Vagina (tissue), 2 donors: Measurements from ENCODE around the gene ATP8A2. TPM values are rescaled to one million over a fixed set of nuclear protein-coding genes. Genes with fewer than 3 reads are reported as not detected.
"Not testable (repeated sequence)": the region's sequence is repeated elsewhere in the genome, so short reads cannot be mapped to it uniquely, and the experiment has no call there.

Experiments
- DNase-seq, 2 donors: peaks; one replicate each; pipeline ENCODE4 v3.0.0-alpha.2; 2017; ENCODE audit errors: extremely low spot score in 2 of 2
- H3K27ac ChIP-seq: fragments of 200-600 bp; sonication (generic); one replicate; pipeline ENCODE4 v1.5.1; 2019
- H3K27me3 ChIP-seq: fragments of 200-600 bp; sonication (generic); one replicate; pipeline ENCODE4 v1.5.1; 2019
- H3K36me3 ChIP-seq, 2 donors: fragments of 200-600 bp; sonication (generic); one replicate each; pipeline ENCODE4 v1.5.1; 2017 to 2019
- H3K4me1 ChIP-seq: fragments of 200-600 bp; sonication (generic); one replicate; pipeline ENCODE4 v1.5.1; 2019
- H3K4me3 ChIP-seq, 2 donors: fragments of 200-600 bp; sonication (generic); 1 replicate in 1 of 2; 2 replicates in 1 of 2; pipeline ENCODE4 v1.5.1; 2016 to 2019
- H3K9me3 ChIP-seq: fragments of 200-600 bp; sonication (generic); one replicate; pipeline ENCODE4 v1.5.1; 2019
- CTCF ChIP-seq, 3 experiments: fragments of 450-650 bp in 2 of 3; fragments of 200-600 bp in 1 of 3; sonication (generic) in 1 of 3; IDR thresholded peaks; one replicate each; pipeline ENCODE4 v1.5.1; 2017 to 2019; ENCODE audit warnings: antibody characterized with exemption in 3 of 3, mild to moderate bottlenecking in 2 of 3, moderate library complexity in 2 of 3
- POLR2A ChIP-seq, 2 donors: fragments of 450-650 bp; IDR thresholded peaks; one replicate each; pipeline ENCODE4 v1.6.1; 2017; ENCODE audit warnings: antibody characterized with exemption in 2 of 2, mild to moderate bottlenecking in 2 of 2, moderate library complexity in 2 of 2
- POLR2AphosphoS5 ChIP-seq, 2 donors: sonication (generic); formaldehyde crosslinking; IDR thresholded peaks; one replicate each; pipeline ENCODE4 v1.9.0; 2017; ENCODE audit warnings: antibody characterized with exemption in 2 of 2, mild to moderate bottlenecking in 2 of 2, low read depth in 1 of 2; ENCODE audit not compliant: insufficient read depth in 1 of 2
- intact Hi-C: fragments of 100-400 bp; cut with DNase I; formaldehyde crosslinking; loops from one replicate; pipeline ENCODE4 v1.15.1; 2023
- total RNA-seq: library from RNA; depleted of rRNA; stranded (reverse); fragments of >200 nt; gene quantifications from one replicate; pipeline ENCODE4 v1.2.3, GENCODE V29; 2016

ATP8A2 gene
- total RNA-seq, 1 donor from 2014 or later = 1.5 TPM

- Histone ChIP-seq H3K4me1 (no peaks in the 10 kb centered on the region), H3K27ac (no peak overlapping the region), H3K27me3 (no peaks in the 10 kb centered on the region), H3K4me3 (no peak overlapping the region), H3K36me3 (no peaks in the 10 kb centered on the region), H3K9me3 (no peaks in the 10 kb centered on the region)
- DNase-seq = no peak
- no peak for TF ChIP-seq POLR2AphosphoS5 (IDR thresholded peaks at IDR 0.05; ENCODE audit: insufficient read depth in 1 of 2, low read depth in 1 of 2)
- no peak for TF ChIP-seq POLR2A (IDR thresholded peaks at IDR 0.05)
- no peak for TF ChIP-seq CTCF (IDR thresholded peaks at IDR 0.05)
- intact Hi-C loops = loop anchor here (10.0 kb wide), 1 partner anchor 486 kb away; no protein-coding TSS in a partner anchor
Observed at GRCh38 chr13:26061256-26061655, 689.5 kb downstream of the ATP8A2 start.

GRCh38 chr13:26061947-26062346 is 690.2 kb downstream of the ATP8A2 start:
- TF ChIP-seq CTCF (IDR thresholded peaks at IDR 0.05) = no peak
- no peak for TF ChIP-seq POLR2AphosphoS5 (IDR thresholded peaks at IDR 0.05; ENCODE audit: insufficient read depth in 1 of 2, low read depth in 1 of 2)
- no peak for TF ChIP-seq POLR2A (IDR thresholded peaks at IDR 0.05)
- H3K9me3 ChIP-seq = no peaks in the 10 kb centered on the region
- no peaks in the 10 kb centered on the region for H3K36me3 ChIP-seq
- H3K4me1 ChIP-seq = no peaks in the 10 kb centered on the region
- no peak for DNase-seq
- no peaks in the 10 kb centered on the region for H3K27me3 ChIP-seq
- intact Hi-C loops = loop anchor here (10.0 kb wide), 1 partner anchor 487 kb away; no protein-coding TSS in a partner anchor
- no peak overlapping the region for H3K4me3 ChIP-seq
- H3K27ac ChIP-seq = no peak overlapping the region

- H3K4me3 ChIP-seq = no peak overlapping the region
- DNase-seq = no peak
- no peaks in the 10 kb centered on the region for H3K9me3 ChIP-seq
- TF ChIP-seq CTCF (IDR thresholded peaks at IDR 0.05) = peak in 1 of 3 experiments; percentile 35
- TF ChIP-seq POLR2A (IDR thresholded peaks at IDR 0.05) = no peak
- no peaks in the 10 kb centered on the region for H3K4me1 ChIP-seq
- no peaks in the 10 kb centered on the region for H3K27me3 ChIP-seq
- no peaks in the 10 kb centered on the region for H3K36me3 ChIP-seq
- intact Hi-C loops = loop anchor here (10.0 kb wide), 1 partner anchor 488 kb away; no protein-coding TSS in a partner anchor
- H3K27ac ChIP-seq = no peak overlapping the region
Observed at GRCh38 chr13:26062853-26063444, 691.2 kb downstream of the ATP8A2 start.

GRCh38 chr13:26066492-26066891 is 694.7 kb downstream of the ATP8A2 start:
- H3K4me3 ChIP-seq, H3K4me1 ChIP-seq, H3K27me3 ChIP-seq, H3K27ac ChIP-seq, H3K36me3 ChIP-seq, H3K9me3 ChIP-seq, DNase-seq: not testable (repeated sequence)
- intact Hi-C loops = loop anchor here (10.0 kb wide), 1 partner anchor 492 kb away; no protein-coding TSS in a partner anchor

GRCh38 chr13:26067601-26068000 is 695.8 kb downstream of the ATP8A2 start:
- DNase-seq = no peak
- TF ChIP-seq POLR2A (IDR thresholded peaks at IDR 0.05) (no peak), POLR2AphosphoS5 (IDR thresholded peaks at IDR 0.05; ENCODE audit: insufficient read depth in 1 of 2, low read depth in 1 of 2) (no peak), CTCF (IDR thresholded peaks at IDR 0.05) (no peak)
- Histone ChIP-seq H3K4me1 (no peaks in the 10 kb centered on the region), H3K36me3 (no peaks in the 10 kb centered on the region), H3K27ac (no peak overlapping the region), H3K9me3 (no peaks in the 10 kb centered on the region), H3K4me3 (no peak overlapping the region), H3K27me3 (no peaks in the 10 kb centered on the region)
- intact Hi-C loops = loop anchor here (10.0 kb wide), 1 partner anchor 493 kb away; no protein-coding TSS in a partner anchor

- not testable (repeated sequence) for H3K4me1 ChIP-seq, H3K9me3 ChIP-seq, DNase-seq, H3K27me3 ChIP-seq, H3K27ac ChIP-seq, H3K36me3 ChIP-seq, H3K4me3 ChIP-seq
- intact Hi-C loops = loop anchor here (10.0 kb wide), 1 partner anchor 494 kb away; no protein-coding TSS in a partner anchor
Observed at GRCh38 chr13:26068372-26068771, 696.6 kb downstream of the ATP8A2 start.

GRCh38 chr13:26069642-26070041 is 697.9 kb downstream of the ATP8A2 start:
- H3K4me3 ChIP-seq, H3K27ac ChIP-seq, H3K9me3 ChIP-seq, H3K27me3 ChIP-seq, H3K36me3 ChIP-seq, H3K4me1 ChIP-seq, DNase-seq: not testable (repeated sequence)
- intact Hi-C loops = loop anchor here (10.0 kb wide), 1 partner anchor 495 kb away; no protein-coding TSS in a partner anchor
